Esophagus squamous epithelium (tissue), 5 donors: Measurements from ENCODE around the gene C19orf38. TPM values are rescaled to one million over a fixed set of nuclear protein-coding genes. Genes with fewer than 3 reads are reported as not detected.

Experiments used
- DNase-seq: peaks from one replicate; lab custom pipeline; 2025; lab: John Stamatoyannopoulos, UW
- H3K27ac ChIP-seq, 4 donors: fragments of 200-600 bp; sonication (generic); one replicate each; pipeline ENCODE4 v1.5.1; 2016 to 2019; ENCODE audit warnings: mild to moderate bottlenecking in 1 of 4
- H3K27me3 ChIP-seq, 4 donors: fragments of 200-600 bp; sonication (generic); 1 replicate in 3 of 4; 2 replicates in 1 of 4; pipeline versions ENCODE4 v1.5.1 to v1.6.0; 2017 to 2021; ENCODE audit warnings: antibody characterized with exemption in 1 of 4
- H3K36me3 ChIP-seq, 3 donors: fragments of 200-600 bp; sonication (generic); one replicate each; pipeline ENCODE4 v1.5.1; 2016 to 2019
- H3K4me1 ChIP-seq, 3 donors: fragments of 200-600 bp; sonication (generic); one replicate each; pipeline ENCODE4 v1.5.1; 2017 to 2019
- H3K4me3 ChIP-seq, 4 donors: fragments of 200-600 bp; sonication (generic); 1 replicate in 3 of 4; 2 replicates in 1 of 4; pipeline ENCODE4 v1.5.1; 2016 to 2019; ENCODE audit warnings: mild to moderate bottlenecking in 2 of 4, moderate library complexity in 1 of 4
- H3K9me3 ChIP-seq, 3 donors: fragments of 200-600 bp; sonication (generic); one replicate each; pipeline ENCODE4 v1.5.1; 2016 to 2019
- CTCF ChIP-seq, 6 experiments: fragments of 450-650 bp in 4 of 6; fragments of 200-600 bp in 2 of 6; sonication (generic) in 2 of 6; IDR thresholded peaks; one replicate each; pipeline ENCODE4 v1.5.1; 2016 to 2019; ENCODE audit warnings: antibody characterized with exemption in 6 of 6, mild to moderate bottlenecking in 4 of 6, moderate library complexity in 4 of 6
- POLR2A ChIP-seq, 4 donors: fragments of 450-650 bp; IDR thresholded peaks; one replicate each; pipeline ENCODE4 v1.6.1; 2017; ENCODE audit warnings: antibody characterized with exemption in 4 of 4, mild to moderate bottlenecking in 4 of 4, moderate library complexity in 3 of 4
- whole genome bisulfite sequencing, 2 donors: methylation state at CpG; one replicate each; pipeline ENCODE4 v1.1.5; 2018; 5-methylcytosine and 5-hydroxymethylcytosine counted together
- intact Hi-C: fragments of 100-400 bp; cut with DNase I; formaldehyde crosslinking; loops from one replicate; pipeline ENCODE4 v1.15.0; 2022
- total RNA-seq, 4 donors: library from RNA; depleted of rRNA; stranded (reverse); fragments of >200 nt; gene quantifications; one replicate each; pipeline ENCODE4 v1.1.0, GENCODE V29; 2016
- donor health status: DM: yes; HTN: yes; CAD: no.

The C19orf38 gene
- total RNA-seq, 4 donors from 2014 or later: 0.38 to 1.3 TPM; not detected in 2

GRCh38 chr19:10858204-10858828 lies 10.1 kb downstream of the C19orf38 start:
- no peak overlapping the region for H3K4me3 ChIP-seq
- intact Hi-C loops: no loop called here
- H3K36me3 ChIP-seq: no peaks in the 10 kb centered on the region
- no peaks in the 10 kb centered on the region for H3K9me3 ChIP-seq
- 29 to 45% methylated on average over 3 to 4 of the region's 4 CpGs for WGBS, 2 donors
- H3K4me1 ChIP-seq: peaks cover 0 to 5% (median 0%) of the 10 kb centered on the region in 3 donors
- peak in 5 of 6 experiments; percentile 16 to 56 (median 42) for TF ChIP-seq CTCF (IDR thresholded peaks at IDR 0.05)
- TF ChIP-seq POLR2A (IDR thresholded peaks at IDR 0.05): no peak
- DNase-seq: no peak
- H3K27ac ChIP-seq: no peak overlapping the region
- no peaks in the 10 kb centered on the region for H3K27me3 ChIP-seq

- H3K27me3 ChIP-seq: no peaks in the 10 kb centered on the region
- TF ChIP-seq CTCF (IDR thresholded peaks at IDR 0.05) (peak in 4 of 6 experiments; percentile 29 to 60 (median 40)), POLR2A (IDR thresholded peaks at IDR 0.05) (no peak)
- H3K36me3 ChIP-seq: no peaks in the 10 kb centered on the region
- no peaks in the 10 kb centered on the region for H3K9me3 ChIP-seq
- peaks cover 0 to 20% (median 8%) of the 10 kb centered on the region in 3 donors for H3K4me1 ChIP-seq
- WGBS, 2 donors: 61 to 73% methylated on average over 7 of the region's 7 CpGs
- DNase-seq: no peak
- intact Hi-C loops: loop anchor here (5.0 kb wide), 1 partner anchor 144 kb away; the partner anchor contains the start of gene DNM2
- no peak overlapping the region for H3K27ac ChIP-seq
- no peak overlapping the region for H3K4me3 ChIP-seq
Measured at GRCh38 chr19:10861103-10861651, 13.0 kb downstream of the C19orf38 start.

- peaks cover 0 to 20% (median 8%) of the 10 kb centered on the region in 3 donors for H3K4me1 ChIP-seq
- DNase-seq: no peak
- TF ChIP-seq CTCF (IDR thresholded peaks at IDR 0.05) (no peak), POLR2A (IDR thresholded peaks at IDR 0.05) (no peak)
- H3K27me3 ChIP-seq: no peaks in the 10 kb centered on the region
- no peaks in the 10 kb centered on the region for H3K9me3 ChIP-seq
- H3K36me3 ChIP-seq: no peaks in the 10 kb centered on the region
- WGBS, 2 donors: 70 to 82% methylated on average over 4 to 6 of the region's 6 CpGs
- H3K27ac ChIP-seq: peak overlapping the region; percentile 33 to 49 (median 42)
- intact Hi-C loops: loop anchor here (5.0 kb wide), 1 partner anchor 145 kb away; the partner anchor contains the start of gene DNM2
- H3K4me3 ChIP-seq: peak overlapping the region in 1 of 4 donors; percentile 18
Measured at GRCh38 chr19:10862561-10863106, 14.4 kb downstream of the C19orf38 start.

GRCh38 chr19:10863107-10863717 lies 15.0 kb downstream of the C19orf38 start:
- 30 to 78% methylated on average over 9 to 16 of the region's 18 CpGs for WGBS, 2 donors
- intact Hi-C loops: loop anchor here (5.0 kb wide), 1 partner anchor 146 kb away; the partner anchor contains the start of gene DNM2
- Histone ChIP-seq H3K36me3 (no peaks in the 10 kb centered on the region), H3K4me3 (peak overlapping the region in 1 of 4 donors; percentile 18), H3K27me3 (no peaks in the 10 kb centered on the region), H3K4me1 (peaks cover 0 to 20% (median 8%) of the 10 kb centered on the region in 3 donors), H3K27ac (peak overlapping the region; percentile 33 to 73 (median 43)), H3K9me3 (no peaks in the 10 kb centered on the region)
- DNase-seq: no peak
- TF ChIP-seq CTCF (IDR thresholded peaks at IDR 0.05) (no peak), POLR2A (IDR thresholded peaks at IDR 0.05) (no peak)
